ENCODE data around the gene GREB1L. TPM values are rescaled to one million over a fixed set of nuclear protein-coding genes. Genes with fewer than 3 reads are reported as not detected.

GREB1L gene
- total RNA-seq, 4 donors from 2014 or later, result 6.2 to 14.9 (median 10.4) TPM

DNA sequence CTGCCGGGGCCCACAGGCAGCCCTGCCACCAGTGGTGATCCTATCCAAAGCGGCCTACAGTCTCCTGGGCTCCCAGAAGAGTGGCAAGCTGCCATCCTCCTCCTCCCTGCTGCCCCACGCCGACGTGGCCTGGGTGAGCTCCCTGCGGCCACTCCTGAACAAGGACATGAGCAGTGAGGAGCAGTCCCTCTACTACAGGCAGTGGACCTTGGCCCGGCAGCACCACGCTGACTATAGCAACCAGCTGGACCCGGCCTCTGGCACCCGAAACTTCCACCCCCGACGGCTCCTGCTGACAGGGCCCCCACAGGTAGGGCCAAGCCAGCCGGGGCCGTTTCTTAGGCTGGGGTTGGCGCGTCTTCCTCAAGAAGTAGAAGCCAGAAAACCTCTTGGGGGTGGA lies 258.0 kb downstream of the GREB1L start:
- Histone ChIP-seq H3K4me3 (no peak overlapping the region), H3K9me3 (no peaks in the 10 kb centered on the region), H3K27me3 (no peaks in the 10 kb centered on the region), H3K4me1 (peaks cover 0 to 24% (median 0%) of the 10 kb centered on the region in 3 donors), H3K27ac (no peak overlapping the region), H3K36me3 (no peaks in the 10 kb centered on the region)
- no CpG with 5 or more reads among the region's 16 CpGs for WGBS, 2 donors (ENCODE audit: low coverage in 1 of 2)
- no peak for ATAC-seq
- TF ChIP-seq POLR2A (IDR thresholded peaks at IDR 0.05) (no peak), POLR2AphosphoS5 (IDR thresholded peaks at IDR 0.05) (no peak), EP300 (IDR thresholded peaks at IDR 0.05) (no peak)
- TF ChIP-seq, protein P1, sequence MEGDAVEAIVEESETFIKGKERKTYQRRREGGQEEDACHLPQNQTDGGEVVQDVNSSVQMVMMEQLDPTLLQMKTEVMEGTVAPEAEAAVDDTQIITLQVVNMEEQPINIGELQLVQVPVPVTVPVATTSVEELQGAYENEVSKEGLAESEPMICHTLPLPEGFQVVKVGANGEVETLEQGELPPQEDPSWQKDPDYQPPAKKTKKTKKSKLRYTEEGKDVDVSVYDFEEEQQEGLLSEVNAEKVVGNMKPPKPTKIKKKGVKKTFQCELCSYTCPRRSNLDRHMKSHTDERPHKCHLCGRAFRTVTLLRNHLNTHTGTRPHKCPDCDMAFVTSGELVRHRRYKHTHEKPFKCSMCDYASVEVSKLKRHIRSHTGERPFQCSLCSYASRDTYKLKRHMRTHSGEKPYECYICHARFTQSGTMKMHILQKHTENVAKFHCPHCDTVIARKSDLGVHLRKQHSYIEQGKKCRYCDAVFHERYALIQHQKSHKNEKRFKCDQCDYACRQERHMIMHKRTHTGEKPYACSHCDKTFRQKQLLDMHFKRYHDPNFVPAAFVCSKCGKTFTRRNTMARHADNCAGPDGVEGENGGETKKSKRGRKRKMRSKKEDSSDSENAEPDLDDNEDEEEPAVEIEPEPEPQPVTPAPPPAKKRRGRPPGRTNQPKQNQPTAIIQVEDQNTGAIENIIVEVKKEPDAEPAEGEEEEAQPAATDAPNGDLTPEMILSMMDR (IDR thresholded peaks at IDR 0.05), result no peak

DNA sequence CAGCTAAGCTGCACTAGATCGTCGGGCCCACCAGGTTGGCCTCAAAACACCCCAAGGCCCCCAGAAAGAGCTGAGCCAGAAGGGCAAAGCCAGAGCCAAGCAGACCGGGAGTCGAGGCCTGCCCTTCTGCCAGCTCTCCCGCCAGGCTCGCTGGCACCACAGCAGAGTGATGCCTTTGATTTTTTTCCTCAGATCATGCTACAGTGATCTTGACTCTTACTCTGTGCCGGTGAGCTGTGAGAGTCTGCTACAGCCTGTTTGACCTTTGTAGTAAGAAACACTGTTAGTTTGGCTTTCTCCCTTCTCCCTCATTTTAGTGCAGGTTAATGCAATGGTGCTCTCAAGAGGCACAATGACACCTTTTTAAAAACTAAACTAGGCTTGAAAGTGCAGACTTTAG lies 260.6 kb downstream of the GREB1L start:
- Histone ChIP-seq H3K4me1 (peaks cover 0 to 11% (median 0%) of the 10 kb centered on the region in 3 donors), H3K27ac (no peak overlapping the region), H3K9me3 (no peaks in the 10 kb centered on the region), H3K27me3 (no peaks in the 10 kb centered on the region), H3K36me3 (peaks cover 0 to 2% of the 10 kb centered on the region in 2 donors), H3K4me3 (no peak overlapping the region)
- TF ChIP-seq, protein P1 (IDR thresholded peaks at IDR 0.05), result no peak
- WGBS, 2 donors (ENCODE audit: low coverage in 1 of 2), result 76% methylated on average over 6 of the region's 7 CpGs; no CpG with 5 or more reads in 1 of the 2 donors
- ATAC-seq, result no peak

DNA sequence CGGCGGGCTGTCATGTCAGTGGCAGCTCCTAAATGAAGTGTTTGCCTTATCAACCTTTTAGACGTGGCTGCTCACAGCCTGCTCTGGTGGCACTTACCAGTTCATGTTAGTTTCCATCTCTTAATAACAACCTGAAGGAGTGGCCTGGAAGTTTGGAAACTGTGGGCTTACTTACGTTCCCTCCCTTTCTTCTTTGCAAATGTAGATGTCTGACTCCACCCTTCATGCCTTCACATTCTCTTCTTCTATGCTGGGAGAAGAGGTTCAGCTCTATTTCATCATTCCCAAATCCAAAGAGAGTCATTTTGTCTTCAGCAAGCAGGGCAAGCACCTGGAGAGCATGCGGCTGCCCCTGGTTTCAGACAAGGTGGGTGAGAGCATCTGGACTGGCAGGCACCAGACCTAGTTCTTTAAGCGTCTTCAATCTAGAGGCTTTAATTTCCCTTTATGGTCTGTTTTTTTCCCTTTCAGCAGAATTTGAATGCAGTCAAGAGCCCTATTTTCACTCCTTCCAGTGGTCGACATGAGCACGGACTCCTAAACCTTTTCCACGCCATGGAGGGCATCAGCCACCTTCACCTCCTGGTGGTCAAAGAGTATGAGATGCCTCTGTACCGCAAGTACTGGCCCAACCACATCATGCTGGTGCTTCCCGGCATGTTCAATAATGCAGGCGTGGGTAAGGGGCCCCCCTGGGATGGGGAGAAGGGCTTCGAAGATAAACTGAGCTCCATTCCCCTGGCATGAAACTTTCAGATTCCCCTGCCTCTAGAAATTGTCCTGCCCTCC lies 266.1 kb downstream of the GREB1L start:
- no peaks in the 10 kb centered on the region for H3K4me1 ChIP-seq
- no peaks in the 10 kb centered on the region for H3K9me3 ChIP-seq
- peaks cover 0 to 11% of the 10 kb centered on the region in 2 donors for H3K36me3 ChIP-seq
- TF ChIP-seq, protein P1 (IDR thresholded peaks at IDR 0.05), result no peak
- TF ChIP-seq POLR2AphosphoS5 (IDR thresholded peaks at IDR 0.05) (no peak), POLR2A (IDR thresholded peaks at IDR 0.05) (no peak), EP300 (IDR thresholded peaks at IDR 0.05) (no peak)
- H3K27me3 ChIP-seq, result no peaks in the 10 kb centered on the region
- no peak overlapping the region for H3K4me3 ChIP-seq
- 88 to 93% methylated on average over 6 to 13 of the region's 13 CpGs for WGBS, 2 donors (ENCODE audit: low coverage in 1 of 2)
- H3K27ac ChIP-seq, result no peak overlapping the region
- ATAC-seq, result no peak

DNA sequence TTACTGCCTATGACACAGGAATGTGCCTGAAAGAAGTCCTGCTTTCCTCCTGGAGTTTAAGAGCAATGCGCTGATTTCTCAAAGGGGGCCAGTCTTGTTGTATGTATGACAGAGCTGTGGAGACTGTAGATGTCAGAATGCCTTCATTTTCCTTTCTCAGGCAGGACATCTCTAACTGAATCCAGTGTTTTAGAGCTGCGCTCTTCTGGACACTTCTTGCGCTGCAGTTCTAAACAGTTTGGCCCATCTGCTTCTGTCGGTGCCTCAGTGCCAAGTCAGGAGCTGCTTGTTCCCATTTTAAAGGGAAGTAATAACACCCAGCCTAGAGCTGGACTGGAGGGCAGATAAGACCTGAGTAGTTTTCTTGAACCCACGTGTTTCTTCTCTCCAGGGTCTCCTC lies 267.0 kb downstream of the GREB1L start:
- no peaks in the 10 kb centered on the region for H3K27me3 ChIP-seq
- ATAC-seq, result no peak
- 78 to 80% methylated on average over 5 of the region's 5 CpGs for WGBS, 2 donors (ENCODE audit: low coverage in 1 of 2)
- no peaks in the 10 kb centered on the region for H3K4me1 ChIP-seq
- TF ChIP-seq POLR2AphosphoS5 (IDR thresholded peaks at IDR 0.05) (no peak), POLR2A (IDR thresholded peaks at IDR 0.05) (no peak), EP300 (IDR thresholded peaks at IDR 0.05) (no peak)
- TF ChIP-seq, protein P1 (IDR thresholded peaks at IDR 0.05), result no peak
- H3K27ac ChIP-seq, result no peak overlapping the region
- H3K4me3 ChIP-seq, result no peak overlapping the region
- H3K9me3 ChIP-seq, result no peaks in the 10 kb centered on the region
- H3K36me3 ChIP-seq, result peaks cover 0 to 21% of the 10 kb centered on the region in 2 donors

DNA sequence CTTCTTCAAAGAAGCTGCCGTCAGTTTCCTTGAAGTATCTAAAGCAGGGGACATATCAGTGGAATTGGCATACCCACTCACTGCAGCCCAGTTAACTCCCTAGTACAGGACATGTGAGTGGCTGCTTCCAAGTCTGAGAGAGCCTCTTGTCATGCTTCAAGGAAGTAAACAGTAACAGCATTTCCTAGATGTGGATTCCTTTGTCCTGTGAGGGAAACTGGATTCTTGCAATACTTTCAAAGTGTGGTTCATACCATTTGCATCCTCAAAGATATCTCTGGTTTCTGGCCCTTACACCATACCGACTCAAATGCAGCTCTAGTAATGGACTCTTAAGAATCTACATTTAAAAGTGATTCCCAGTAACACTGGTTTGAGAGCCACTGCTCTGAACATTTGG lies 271.3 kb downstream of the GREB1L start:
- H3K27ac ChIP-seq, result no peak overlapping the region
- TF ChIP-seq EP300 (IDR thresholded peaks at IDR 0.05) (no peak), POLR2A (IDR thresholded peaks at IDR 0.05) (no peak), POLR2AphosphoS5 (IDR thresholded peaks at IDR 0.05) (no peak)
- TF ChIP-seq, protein P1 (IDR thresholded peaks at IDR 0.05), result no peak
- H3K4me1 ChIP-seq, result no peaks in the 10 kb centered on the region
- no peaks in the 10 kb centered on the region for H3K9me3 ChIP-seq
- H3K27me3 ChIP-seq, result no peaks in the 10 kb centered on the region
- H3K36me3 ChIP-seq, result peaks cover 0 to 38% of the 10 kb centered on the region in 2 donors
- H3K4me3 ChIP-seq, result no peak overlapping the region
- 83% methylated on average over 2 of the region's 2 CpGs; no CpG with 5 or more reads in 1 of the 2 donors for WGBS, 2 donors (ENCODE audit: low coverage in 1 of 2)
- no peak for ATAC-seq
